ENCODE data around the gene CACNG1.

- TF ChIP-seq CTCF (optimal IDR thresholded peaks at IDR 0.05 in 1 of 3, IDR thresholded peaks at IDR 0.05 in 1 of 3, conservative IDR thresholded peaks at IDR 0.05 in 1 of 3; ENCODE audit: extremely low read depth in 1 of 3, insufficient read depth in 2 of 3, low read length in 3 of 3) (no peak), EZH2 (IDR thresholded peaks at IDR 0.05; ENCODE audit: low read length) (no peak)
These were observed 53.7 kb downstream of the CACNG1 start for GRCh38 chr17:67098006-67098405.

Measured in keratinocyte (primary cell).